DMS79 (cell line): Measurements from ENCODE around the gene DNAH17.

Source experiments
- DNase-seq: peaks from one replicate; lab custom pipeline; 2025; lab: John Stamatoyannopoulos, UW

Gene DNAH17

DNA sequence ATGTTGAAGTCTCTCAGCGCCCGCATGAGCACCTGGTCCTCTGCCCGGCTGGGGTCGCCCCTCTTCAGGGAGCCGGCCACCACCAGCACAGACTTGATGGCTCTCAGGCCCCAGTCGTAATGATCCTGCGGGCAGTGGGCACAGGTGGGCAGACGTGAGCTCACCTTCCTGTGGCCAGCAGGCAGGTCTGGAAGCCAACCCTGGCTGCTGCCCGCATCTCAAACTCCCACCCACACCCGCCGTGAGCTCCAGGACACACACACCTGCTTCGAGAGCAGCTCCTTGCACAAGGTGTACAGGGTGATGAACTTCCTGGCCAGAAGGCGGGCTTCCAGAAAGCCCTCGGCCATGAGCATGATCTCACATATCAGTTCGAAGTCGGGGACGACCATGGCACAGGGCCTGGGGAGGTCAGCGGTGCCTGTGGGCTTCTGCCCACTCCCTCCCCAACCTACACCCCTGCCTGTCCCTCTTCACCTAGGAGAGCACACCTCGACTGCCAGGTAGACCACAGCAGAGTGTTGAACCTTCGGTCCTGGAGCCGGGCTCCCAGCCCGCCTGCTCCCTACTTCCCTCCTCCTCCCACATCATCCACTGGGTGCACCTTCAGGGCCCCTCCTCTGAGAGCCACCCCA is 82.4 kb downstream of the DNAH17 start:
- DNase-seq = no peak

DNA sequence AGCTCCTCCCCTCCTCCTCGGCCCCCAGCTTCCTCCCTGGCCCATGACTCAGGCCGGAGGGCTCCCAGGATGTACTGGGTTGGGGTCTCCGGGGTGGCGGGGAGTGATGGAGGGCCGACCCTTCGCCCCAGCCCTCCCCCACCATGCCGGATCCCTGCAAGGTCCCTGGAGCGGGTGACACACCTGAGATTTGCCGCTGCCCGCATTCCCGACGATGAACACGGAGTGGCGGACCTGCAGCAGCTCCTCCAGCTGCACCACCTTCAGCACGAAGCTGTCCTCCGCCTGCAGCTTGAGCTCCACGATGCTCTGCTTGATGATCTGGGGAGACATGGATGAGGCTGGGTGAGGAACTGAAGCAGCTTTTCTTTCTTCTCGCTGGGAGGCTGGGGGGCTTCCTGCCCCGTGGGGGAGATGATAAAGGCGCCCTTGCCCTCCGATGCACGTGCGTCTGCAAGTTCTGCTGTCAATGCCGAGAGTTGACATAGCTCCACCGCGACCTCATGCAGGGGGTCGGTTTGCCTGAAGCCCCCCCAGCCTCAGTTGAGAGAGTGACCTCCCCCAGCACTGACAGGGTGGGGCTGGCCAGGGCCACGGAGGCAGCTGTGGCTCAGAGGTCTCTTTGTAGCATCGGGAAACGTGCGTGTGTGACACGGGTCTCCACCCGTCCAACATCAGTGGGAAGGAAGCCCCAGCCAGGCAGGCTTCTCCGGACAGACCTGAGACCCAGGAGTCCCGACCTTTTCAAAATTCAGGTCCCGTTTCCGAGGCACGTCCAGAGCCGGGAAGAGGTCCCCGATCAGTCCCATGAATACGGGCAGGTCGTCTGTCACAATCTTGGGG is 83.1 kb downstream of the DNAH17 start:
- DNase-seq = no peak

DNA sequence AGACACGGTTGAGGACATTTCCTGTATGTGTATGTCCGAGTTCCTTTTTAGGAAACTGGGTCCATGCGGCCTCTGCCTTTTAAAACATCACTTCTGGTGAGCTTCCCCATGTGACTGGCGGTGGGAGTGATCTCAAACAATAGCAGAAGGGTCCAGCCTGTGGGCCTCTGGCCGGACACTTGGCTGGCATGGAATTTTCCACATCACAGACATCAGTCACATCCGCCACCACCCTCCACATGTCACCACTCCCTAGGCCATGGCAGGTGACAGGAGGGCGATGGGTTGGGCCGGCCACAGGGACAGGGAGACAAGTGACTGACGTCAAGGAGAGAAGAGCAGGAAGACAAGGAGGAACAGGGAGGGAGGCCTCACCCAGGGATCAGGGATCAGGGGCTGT is 83.7 kb downstream of the DNAH17 start:
- no peak for DNase-seq

DNA sequence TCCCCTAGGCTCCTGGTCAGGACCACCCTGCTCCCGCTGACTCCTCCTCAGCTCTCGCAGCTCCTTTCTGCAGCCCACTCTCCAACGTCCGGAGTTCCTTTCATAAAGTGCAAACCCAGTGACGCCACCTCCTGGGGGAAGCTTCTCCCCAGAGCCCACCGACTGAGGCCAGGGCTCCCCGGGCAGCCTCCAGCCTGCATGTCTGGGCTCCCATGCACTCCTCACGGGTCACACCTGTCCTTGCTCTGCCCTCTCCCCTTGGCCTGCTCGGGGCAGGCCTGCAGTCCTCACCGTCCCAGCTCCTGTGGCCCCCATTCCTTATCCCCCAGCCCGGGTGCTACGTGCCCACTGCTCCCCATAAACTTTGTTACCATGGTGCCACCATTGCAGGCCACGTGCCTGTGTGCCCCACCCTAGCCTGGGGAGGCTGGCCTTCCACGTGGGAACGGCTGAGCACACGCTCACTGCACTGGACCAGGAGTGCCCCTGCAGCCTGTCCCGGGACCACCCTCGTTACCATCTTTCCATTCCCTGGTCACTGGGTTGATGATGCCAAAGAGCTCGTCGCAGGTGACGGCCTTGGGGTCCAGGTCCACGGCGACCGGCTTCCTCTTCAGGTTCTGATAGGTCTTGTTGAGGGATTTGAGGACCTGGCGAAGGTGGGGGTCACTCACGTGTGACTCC is 84.9 kb downstream of the DNAH17 start:
- DNase-seq = no peak

DNA sequence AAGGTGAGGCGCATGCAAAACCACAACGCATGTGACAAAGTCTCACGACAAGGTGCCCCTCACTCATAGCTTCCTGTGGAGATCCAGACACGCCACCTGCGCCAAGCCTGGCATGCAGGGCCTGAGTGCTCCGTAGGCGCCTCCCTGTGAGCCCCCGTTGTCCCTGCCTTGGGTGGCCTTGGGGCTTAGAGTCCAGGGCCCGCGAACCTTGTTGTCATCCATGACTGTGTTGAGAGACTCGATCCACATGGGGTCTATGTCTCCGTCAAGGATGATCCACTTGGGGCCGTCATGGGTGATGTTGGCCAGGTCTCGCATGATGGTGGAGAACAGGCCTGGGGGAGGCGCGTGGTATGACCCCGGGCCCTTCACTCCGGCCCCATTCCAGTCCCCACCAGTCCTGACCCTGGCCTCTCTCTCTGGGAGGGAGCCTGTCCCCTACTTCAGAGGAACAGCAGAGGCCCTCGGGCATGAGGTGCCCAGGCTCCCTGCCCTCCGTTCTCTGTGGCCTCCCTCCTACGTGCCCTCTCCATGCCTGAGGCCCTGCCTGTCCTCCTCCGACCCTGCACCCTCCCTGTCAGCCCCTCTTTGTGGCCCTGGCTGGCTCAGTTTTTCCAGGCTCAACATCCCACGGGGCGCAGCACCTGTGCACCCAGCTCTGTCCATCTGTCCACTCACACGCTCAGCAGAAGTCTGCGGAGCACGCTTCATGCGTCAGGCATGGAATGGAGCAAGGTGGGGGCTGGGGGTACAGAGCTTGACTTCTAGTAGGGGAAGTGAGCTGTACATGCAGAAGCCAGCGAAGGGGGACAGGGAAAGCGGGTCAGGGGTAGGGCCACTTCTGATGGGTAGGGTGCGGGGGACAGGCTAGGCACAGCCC is 85.7 kb downstream of the DNAH17 start:
- DNase-seq = no peak

DNA sequence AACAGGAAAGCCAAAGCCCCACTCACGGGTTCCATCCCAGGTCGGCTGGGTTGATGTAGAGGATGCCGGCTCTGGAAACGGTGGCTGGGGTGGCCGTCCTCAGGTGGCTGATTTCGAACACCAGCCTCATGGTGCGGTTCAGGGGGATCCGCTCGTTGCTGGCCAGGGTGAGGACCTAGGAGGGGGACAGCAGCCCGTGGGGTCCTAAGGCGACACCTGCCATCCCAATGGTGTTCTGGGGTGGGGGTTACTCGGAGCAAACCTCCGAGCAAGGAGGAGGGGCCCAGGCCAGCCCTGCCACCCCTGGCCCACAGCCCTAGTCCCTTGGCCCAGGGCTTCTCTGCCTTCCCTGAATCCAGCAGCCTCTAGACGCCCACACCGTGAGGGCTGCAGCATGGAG is 86.5 kb downstream of the DNAH17 start:
- no peak for DNase-seq

DNA sequence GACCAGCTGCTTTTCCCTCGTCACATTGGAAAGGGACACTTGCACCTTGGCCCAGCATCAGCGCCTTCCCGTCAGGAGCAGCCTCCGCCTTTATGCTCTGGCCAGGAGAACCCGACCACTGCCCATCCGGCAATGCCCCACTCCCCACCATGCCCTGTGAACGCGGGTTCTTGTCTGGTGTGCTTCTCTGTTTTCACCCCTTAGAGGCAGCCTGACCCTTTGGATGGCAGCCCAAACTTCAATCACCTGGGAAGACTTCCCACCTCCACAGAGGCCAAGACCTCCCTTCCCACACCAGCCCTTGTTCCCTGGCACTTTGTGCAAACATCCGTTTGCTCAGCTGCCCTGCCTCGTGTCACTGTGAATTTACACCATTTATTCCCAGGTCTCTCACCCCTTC is 87.0 kb downstream of the DNAH17 start:
- no peak for DNase-seq

DNA sequence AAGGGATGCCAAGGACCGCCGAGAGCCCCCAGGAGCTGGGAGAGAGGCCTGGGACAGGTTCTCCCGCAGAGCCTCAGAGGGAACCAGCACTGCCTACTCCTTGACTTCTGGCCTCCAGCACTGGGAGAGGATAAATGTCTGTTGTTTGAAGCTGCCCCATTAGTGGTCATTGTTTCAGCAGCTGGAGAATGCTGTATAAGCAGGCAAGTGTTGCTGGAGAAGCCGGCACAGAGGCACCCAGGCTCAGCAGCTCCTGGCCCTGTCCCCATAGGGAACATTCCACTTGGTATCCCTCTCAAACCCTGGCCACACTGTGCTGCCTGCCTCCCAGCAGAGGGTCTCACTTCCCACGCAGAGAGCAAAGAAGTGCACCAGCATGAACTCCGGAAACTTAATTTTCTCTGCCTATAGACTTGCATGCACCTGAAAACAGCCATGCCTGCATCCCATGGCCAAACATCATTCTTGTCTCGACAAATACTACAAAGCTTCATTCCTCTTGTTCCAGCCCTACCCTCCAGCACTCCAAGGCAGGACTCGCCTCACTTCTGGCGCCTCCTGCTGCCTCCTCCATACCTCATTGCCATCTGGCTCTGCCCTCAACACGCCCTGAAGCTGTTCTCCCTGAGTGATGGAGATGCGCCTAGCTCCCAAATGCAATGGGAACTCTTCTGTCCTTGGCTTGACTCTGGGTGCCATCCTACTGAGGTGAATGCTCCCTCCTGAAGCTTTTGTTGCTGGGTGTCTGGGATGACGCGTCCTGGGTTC is 88.1 kb downstream of the DNAH17 start:
- DNase-seq = no peak

DNA sequence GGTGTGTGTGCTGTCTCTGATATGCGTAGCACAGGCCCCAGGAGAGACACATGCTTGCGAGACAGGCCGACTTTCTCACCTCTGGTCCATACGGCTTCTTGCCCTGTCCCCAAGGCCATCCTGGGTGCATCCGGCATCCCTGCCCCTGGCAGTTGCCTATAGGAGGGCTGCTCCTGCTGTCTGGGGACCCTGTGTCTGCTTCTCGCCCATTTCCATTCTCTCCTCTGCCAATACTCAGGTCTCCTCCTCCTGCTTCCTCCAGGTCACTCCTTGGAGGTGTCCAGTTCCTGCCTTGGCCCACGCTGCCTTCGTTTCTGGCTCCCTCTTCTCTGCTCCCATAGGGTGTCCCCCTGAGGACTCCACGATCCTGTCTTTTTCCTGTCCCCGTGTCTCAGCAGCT is 89.0 kb downstream of the DNAH17 start:
- DNase-seq = no peak

DNA sequence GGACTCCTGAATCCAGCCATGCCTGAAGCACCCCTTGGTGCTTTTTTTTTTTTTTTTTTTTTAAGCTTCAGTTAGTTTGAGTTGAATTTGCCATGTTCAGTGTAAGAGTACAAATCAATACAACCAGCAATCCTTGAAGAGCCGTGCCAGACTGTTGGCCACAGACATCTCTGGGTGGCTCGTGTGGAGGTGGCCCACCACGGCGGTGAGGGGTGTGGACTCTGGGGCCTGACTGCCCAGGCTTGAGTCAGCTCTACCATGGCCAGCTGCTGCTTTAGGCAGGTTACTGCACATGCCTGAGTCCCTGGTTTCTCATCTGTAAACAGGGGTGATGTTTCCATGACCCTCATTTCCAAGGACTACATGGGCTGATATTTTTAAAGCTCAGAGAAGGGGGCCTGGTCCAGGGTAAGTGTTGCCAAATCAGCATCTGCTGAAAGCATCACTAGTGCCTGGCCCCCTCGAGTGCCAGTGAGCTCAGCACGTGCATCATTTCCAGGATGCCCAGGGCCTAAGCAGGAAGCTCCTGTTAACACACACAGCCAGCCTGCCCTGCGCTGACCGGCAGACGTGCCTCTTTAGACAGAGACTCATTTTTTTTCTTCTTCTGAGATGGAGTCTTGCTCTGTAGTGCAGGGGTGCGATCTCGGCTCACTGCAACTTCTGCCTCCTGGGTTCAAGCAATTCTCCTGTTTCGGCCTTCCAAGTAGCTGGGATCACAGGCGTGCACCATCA is 90.1 kb downstream of the DNAH17 start:
- DNase-seq = no peak

DNA sequence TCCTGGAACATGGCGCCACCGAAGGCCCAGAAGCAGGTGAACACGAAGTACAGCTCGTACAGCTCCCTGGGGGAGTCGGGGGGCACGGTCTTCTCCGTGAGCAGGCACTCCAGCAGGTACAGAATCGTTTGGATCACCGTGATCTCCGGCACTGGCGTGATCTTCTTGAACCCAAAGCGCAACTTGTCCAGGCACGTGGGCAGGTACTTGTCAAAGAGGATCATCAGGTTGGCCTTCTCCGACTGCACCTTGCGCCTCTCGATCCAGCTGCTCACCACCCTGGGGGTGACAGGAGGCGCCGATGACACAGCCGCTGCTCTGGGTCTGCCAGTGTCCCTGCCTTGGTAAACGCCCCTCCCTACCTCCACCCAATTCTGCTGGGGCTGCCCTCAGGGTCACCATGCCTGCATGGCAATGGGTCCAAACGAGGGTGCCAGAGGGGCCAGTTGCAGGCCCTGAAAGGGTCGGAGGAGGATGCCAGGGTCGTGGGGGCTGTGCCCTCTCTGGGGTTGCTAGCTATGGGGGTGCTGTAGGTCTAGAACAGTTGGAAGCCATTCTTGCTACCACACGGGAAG is 90.9 kb downstream of the DNAH17 start:
- DNase-seq = no peak

DNA sequence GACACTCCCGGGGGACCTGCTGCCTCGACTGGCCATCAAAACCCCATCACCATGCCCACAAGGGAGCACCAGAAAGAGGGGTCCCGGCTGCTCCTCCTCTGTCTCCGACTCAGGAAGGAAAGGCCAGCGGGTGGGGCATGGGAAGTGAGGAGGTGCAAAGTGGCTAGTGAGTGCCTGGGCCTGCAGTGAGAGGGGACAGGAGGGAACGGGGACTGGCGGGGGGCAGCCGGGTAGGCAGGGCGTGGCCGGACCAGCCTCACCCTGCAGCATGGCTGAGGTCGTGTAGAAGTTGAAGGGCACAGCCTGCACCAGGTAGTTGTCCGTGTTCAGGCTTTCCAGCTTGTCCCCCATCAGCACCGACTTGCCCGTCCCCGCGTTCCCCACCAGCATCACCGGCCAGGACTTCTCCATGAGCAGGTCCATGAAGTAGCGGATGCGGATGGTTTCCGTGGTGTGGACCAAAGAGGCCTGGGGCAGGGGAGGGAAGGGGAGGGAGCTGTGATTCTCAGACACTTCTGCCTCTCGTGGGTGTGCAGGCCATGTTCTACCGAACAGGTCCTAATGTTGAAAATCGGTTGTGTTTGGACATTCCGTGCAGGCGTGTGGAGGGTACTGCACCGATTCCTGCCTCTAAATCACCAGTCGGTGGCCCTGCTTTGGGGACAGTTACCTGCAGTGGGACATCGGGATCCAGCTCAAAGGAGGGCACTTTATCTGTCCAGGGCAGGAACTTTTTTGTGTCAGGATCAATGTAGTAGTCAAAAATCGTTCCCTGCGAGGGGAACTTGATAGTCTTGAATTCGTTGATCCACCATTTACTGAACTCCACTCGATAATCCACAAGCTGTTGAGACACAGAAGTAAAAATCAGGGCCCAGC is 91.7 kb downstream of the DNAH17 start:
- no peak for DNase-seq

DNA sequence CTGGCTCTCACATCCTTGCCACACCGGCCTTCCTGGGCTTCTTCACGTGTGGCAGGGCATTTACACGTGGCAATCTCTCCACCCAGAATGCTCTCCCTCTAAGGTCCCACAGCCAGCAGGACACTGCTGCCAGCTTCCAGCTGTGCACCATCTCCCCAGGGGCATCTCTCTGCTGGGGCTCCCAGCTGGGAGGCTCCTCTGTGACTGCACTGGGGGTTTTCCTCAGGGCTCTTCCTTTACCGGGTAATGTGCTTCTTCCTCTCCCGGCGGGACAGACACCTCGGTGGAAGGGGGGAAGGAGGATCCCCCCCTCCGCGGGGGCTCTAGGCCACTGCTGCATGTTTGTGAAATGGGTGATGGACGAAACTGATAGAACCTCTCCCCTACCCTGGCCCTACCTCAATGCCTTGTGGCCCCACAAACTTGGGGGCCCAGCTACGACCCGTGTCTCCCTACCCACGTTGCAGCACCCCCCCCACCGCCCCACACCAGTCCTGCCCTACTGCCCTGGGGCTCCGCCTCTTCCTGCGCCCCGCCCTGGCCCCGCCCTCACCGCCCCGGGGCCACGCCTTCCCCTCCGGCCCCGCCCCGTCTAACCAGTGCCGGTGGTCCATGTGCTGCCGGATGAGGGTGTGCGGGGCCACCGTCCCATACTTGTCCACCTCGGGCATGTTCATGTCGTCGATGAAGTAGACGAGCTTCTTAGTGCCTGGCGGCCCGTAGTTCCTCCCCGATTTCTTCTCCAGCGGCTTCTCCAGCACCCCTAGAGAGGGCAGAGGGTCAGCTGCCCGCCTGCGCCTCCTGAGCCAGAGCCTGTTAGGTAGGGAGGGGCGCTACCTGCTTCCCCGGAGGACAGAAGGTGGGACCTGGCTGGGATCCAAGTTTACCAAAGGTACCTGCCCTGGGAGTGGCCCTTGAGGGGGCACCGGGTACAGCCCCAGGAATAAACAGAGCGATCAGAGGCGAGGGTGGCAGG is 92.6 kb downstream of the DNAH17 start:
- DNase-seq = no peak

DNA sequence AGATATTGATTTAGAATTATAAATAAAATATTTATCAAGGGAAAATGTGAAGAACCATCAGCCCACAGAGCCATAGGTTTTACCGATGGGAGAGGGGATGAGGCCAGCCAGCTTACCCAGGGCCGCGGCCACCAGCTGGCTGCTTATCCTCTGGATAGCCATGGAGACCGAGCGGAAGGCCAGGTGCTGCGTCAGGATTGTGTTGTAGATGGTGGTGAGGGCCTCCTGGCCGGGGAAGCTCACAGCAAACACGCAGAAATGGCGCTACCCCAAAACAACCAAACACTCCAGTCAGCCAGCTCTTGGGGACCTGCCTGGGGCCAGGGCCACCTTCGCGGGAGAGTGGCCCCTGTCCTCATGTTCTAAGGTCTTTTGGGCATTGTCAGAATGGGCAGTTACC is 97.8 kb downstream of the DNAH17 start:
- no peak for DNase-seq

DNA sequence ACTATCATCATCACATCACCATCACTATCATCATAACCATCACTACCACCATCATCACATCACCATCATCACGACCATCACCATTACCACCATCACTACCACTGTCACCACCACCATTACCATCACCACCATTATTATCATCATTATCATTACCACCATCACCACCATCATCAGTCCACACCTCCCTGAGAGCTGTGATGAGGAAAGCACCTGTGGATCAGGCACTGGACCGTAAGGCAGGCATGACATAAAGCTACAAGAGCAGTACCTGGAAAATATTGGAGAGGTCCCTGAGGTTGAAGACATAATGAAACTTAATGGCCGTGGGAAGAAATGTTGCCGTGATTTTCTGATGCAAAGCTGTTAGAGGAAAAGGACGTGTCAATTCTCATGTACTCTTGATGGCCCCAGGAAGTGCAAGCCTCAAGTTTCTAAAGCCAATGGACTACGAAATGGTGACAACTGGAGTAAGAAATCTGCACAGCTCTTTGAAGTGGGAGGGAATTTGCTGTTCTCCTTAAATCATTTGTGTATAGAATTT is 98.4 kb downstream of the DNAH17 start:
- no peak for DNase-seq

DNA sequence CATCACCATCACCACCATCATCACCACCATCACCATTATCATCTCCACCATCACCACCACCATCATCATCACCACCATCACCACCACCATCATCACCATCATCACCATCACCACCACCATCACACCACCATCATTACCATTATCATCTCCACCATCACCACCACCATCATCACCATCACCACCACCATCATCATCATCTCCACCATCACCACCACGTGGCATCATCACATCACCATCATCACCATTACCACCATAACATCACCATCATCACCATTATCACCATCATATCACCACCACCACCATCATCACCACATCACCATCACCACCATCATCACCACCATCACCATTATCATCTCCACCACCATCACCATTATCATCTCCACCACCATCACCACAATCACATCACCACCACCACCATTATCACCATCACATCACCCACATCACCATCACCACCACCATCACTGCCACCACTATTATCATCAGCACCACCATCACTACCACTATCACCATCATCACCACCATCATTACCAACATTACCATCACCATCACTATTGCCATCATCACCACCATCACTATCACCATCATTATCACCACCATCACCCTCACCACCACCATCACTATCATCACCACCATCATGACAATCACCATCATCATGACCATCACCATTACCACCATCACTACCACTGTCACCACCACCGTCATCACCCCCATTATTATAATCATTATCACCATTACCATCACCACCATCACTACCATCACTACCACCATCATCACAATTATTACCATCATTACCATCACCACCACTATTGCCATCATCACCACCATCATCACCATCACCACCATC is 99.1 kb downstream of the DNAH17 start:
- DNase-seq = no peak

DNA sequence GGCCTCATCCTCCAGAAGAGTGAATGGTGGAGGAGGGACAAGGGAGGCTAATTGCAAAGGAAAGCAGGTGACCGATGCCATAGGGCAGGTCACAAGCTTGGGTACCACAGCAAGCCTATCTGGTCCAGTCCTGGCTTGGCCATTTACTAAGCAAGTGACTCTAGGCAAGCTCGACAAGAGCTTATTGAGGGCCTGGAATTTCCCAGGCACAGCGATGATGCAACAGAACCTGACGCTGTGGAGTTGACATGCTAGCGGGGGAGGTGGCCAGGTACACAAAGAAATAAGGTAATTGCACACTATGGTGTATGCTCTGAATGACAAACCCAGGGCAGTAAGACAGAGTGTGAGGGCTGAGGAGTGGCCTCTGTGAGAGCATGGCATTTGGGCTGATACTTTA is 100.2 kb downstream of the DNAH17 start:
- no peak for DNase-seq
